Naive thymus-derived CD4-positive, alpha-beta T cell (primary cell): ENCODE data around the gene TTLL1. TPM values are rescaled to one million over a fixed set of nuclear protein-coding genes. Genes with fewer than 3 reads are reported as not detected.

Source experiments
- ATAC-seq: fragments of 150-1000 bp; cut with Tn5 transposase; 2 replicates; pipeline ENCODE4 v1.10.0; 2021; ENCODE audit warnings: mild to moderate bottlenecking, moderate library complexity
- CTCF ChIA-PET: fragments of 350-600 bp; sonication (Branson Sonifier 250); formaldehyde crosslinking; loops from one replicate; lab custom pipeline; 2021; ENCODE audit warnings: antibody characterized with exemption; lab: Charles Lee
- POLR2A ChIA-PET: fragments of 350-600 bp; sonication (Branson Sonifier 250); formaldehyde crosslinking; loops from one replicate; lab custom pipeline; 2021; ENCODE audit warnings: antibody characterized with exemption, inconsistent platforms; lab: Charles Lee
- DNase-seq, 9 donors: peaks; one replicate each; pipeline versions ENCODE4 v3.0.0 to v3.0.0-alpha.2; 2020 to 2022; ENCODE audit warnings: mixed read lengths in 1 of 9
- H3K27ac ChIP-seq: one replicate; pipeline ENCODE4 v1.7.0; 2013; ENCODE audit warnings: mild to moderate bottlenecking, low read depth, low read length, moderate library complexity
- H3K27me3 ChIP-seq, 2 donors: one replicate each; pipeline ENCODE4 v1.7.0; 2013; ENCODE audit warnings: low read length in 2 of 2, mild to moderate bottlenecking in 2 of 2, moderate library complexity in 2 of 2; ENCODE audit not compliant: control insufficient read depth in 2 of 2, insufficient read depth in 2 of 2
- H3K36me3 ChIP-seq, 3 experiments: 1 replicate in 2 of 3; 2 replicates in 1 of 3; pipeline ENCODE4 v1.7.0; 2013; ENCODE audit warnings: low read length in 3 of 3, mild to moderate bottlenecking in 3 of 3, moderate library complexity in 1 of 3; ENCODE audit not compliant: insufficient read depth in 3 of 3, control insufficient read depth in 2 of 3
- H3K4me1 ChIP-seq, 2 donors: one replicate each; pipeline ENCODE4 v1.7.0; 2013; ENCODE audit warnings: low read length in 2 of 2, mild to moderate bottlenecking in 2 of 2, moderate library complexity in 1 of 2; ENCODE audit not compliant: control insufficient read depth in 2 of 2, insufficient read depth in 2 of 2
- H3K4me3 ChIP-seq: 2 replicates; pipeline ENCODE4 v1.7.0; 2013; ENCODE audit warnings: mild to moderate bottlenecking, low read length
- H3K9me3 ChIP-seq, 3 experiments: 1 replicate in 2 of 3; 2 replicates in 1 of 3; pipeline ENCODE4 v1.7.0; 2013; ENCODE audit warnings: low read length in 3 of 3; ENCODE audit not compliant: control insufficient read depth in 2 of 3
- H3K27ac Mint-ChIP-seq, 9 donors: one replicate each; pipeline ENCODE4 v1.8.0; 2020 to 2022; ENCODE audit warnings: mixed read lengths in 9 of 9, mild to moderate bottlenecking in 8 of 9, moderate library complexity in 5 of 9, inconsistent platforms in 2 of 9
- H3K27me3 Mint-ChIP-seq, 5 donors: one replicate each; pipeline ENCODE4 v1.8.0; 2021 to 2022; ENCODE audit warnings: mixed read lengths in 5 of 5, mild to moderate bottlenecking in 1 of 5
- H3K36me3 Mint-ChIP-seq, 5 donors: one replicate each; pipeline ENCODE4 v1.8.0; 2020 to 2022; ENCODE audit warnings: mixed read lengths in 5 of 5, mild to moderate bottlenecking in 3 of 5, inconsistent platforms in 1 of 5
- H3K4me1 Mint-ChIP-seq, 7 donors: one replicate each; pipeline ENCODE4 v1.8.0; 2020 to 2022; ENCODE audit warnings: mixed read lengths in 7 of 7, mild to moderate bottlenecking in 3 of 7, inconsistent platforms in 1 of 7
- H3K4me3 Mint-ChIP-seq, 10 donors: one replicate each; pipeline ENCODE4 v1.8.0; 2020 to 2022; ENCODE audit warnings: mild to moderate bottlenecking in 10 of 10, mixed read lengths in 10 of 10, moderate library complexity in 6 of 10, inconsistent platforms in 2 of 10
- H3K9me3 Mint-ChIP-seq, 11 donors: one replicate each; pipeline ENCODE4 v1.8.0; 2020 to 2022; ENCODE audit warnings: mixed read lengths in 11 of 11, mild to moderate bottlenecking in 4 of 11, inconsistent platforms in 1 of 11, moderate library complexity in 1 of 11
- intact Hi-C, 2 donors: fragments of 100-400 bp; cut with micrococcal nuclease; formaldehyde crosslinking; loops; one replicate each; pipeline ENCODE4 v1.15.1; 2023
- polyA plus RNA-seq, 2 donors: library from polyadenylated mRNA; unstranded; fragments of 300-500 nt; fragmentation: Illumina TruSeq; gene quantifications; one replicate each; pipeline ENCODE4 v1.2.3, GENCODE V29; 2021
- total RNA-seq, 6 experiments: library from RNA in 5 of 6; stranded (reverse) in 5 of 6; gene quantifications; 1 replicate in 5 of 6; 2 replicates in 1 of 6; pipeline ENCODE4 v1.2.3 and lab custom pipeline; 2021 to 2026

Gene TTLL1
- total and polyA plus RNA-seq, 7 experiments from 2014 or later, result 4.6 to 16.1 (median 7.7) TPM

- no peak for DNase-seq
- CTCF ChIA-PET, result no interaction called here
- Histone ChIP-seq H3K9me3 (peaks cover 0 to 11% (median 0%) of the 10 kb centered on the region in 3 experiments), H3K36me3 (no peaks in the 10 kb centered on the region), H3K4me1 (peaks cover 0 to 8% of the 10 kb centered on the region in 2 donors), H3K27me3 (no peaks in the 10 kb centered on the region), H3K4me3 (no peak overlapping the region), H3K27ac (no peak overlapping the region)
- Mint-ChIP-seq H3K27me3 (no peaks in the 10 kb centered on the region), H3K36me3 (peaks cover 0 to 5% (median 4%) of the 10 kb centered on the region in 5 donors), H3K4me3 (no peak overlapping the region), H3K27ac (peak overlapping the region in 1 of 9 donors; percentile 22), H3K9me3 (peaks cover 3 to 14% (median 6%) of the 10 kb centered on the region in 11 donors), H3K4me1 (peaks cover 6 to 17% (median 13%) of the 10 kb centered on the region in 7 donors)
- POLR2A ChIA-PET, result no interaction called here
- ATAC-seq, result no peak
- intact Hi-C loops, result loop anchor here in 1 of 2 donors (5.0 kb wide), 1 partner anchor 310 kb away; no protein-coding TSS in a partner anchor
Observed at GRCh38 chr22:43092085-43092484, 2.9 kb upstream of the TTLL1 start.

DNA sequence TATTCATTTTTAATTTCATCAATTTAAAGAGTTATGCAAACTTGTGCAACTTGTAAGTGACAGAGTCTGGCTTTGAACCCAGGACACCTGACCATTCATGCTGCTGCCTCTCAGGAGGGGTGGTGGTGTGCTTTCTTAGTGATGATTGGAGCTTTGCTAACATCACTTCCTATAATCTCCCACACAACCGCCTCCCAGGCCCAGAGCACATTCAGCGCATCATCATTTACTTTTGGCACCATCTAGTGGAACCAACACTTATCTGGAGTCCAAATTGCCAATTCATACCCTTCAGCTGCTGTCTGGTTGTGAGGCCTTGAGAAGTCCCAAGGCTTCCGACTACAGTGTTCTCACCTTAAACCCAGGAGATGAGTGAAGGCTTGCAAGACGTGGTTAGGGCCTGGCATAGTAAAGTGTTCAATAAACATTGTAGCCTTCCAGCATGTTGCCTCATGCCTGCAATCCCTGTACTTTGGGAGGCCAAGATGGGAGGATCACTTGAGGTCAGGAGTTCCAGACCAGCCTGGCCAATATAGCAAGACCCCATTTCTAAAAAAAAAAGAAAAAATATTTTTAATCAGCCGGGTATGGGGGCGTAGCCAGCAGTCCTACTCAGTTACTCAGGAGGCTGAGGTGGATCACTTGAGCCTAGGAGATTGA, 1.1 kb upstream of the TTLL1 start:
- Histone ChIP-seq H3K4me3 (no peak overlapping the region), H3K9me3 (no peaks in the 10 kb centered on the region), H3K27ac (no peak overlapping the region), H3K27me3 (no peaks in the 10 kb centered on the region), H3K36me3 (no peaks in the 10 kb centered on the region), H3K4me1 (peaks cover 8 to 13% of the 10 kb centered on the region in 2 donors)
- ChIA-PET POLR2A (no interaction called here), CTCF (interaction anchor here (0.7 to 1.1 kb wide), 3 partner anchors 54 to 469 kb away, joined by 3 to 7 read pairs (median 3); no protein-coding TSS in a partner anchor)
- ATAC-seq (peak; percentile 48), DNase-seq (peak in 8 of 9 donors; percentile 21 to 53 (median 46))
- H3K4me3 Mint-ChIP-seq, result peak overlapping the region; percentile 25 to 92 (median 55)
- peaks cover 0 to 1% (median 0%) of the 10 kb centered on the region in 11 donors for H3K9me3 Mint-ChIP-seq
- peak overlapping the region in 5 of 9 donors; percentile 10 to 78 (median 74) for H3K27ac Mint-ChIP-seq
- H3K27me3 Mint-ChIP-seq, result no peaks in the 10 kb centered on the region
- H3K4me1 Mint-ChIP-seq, result peaks cover under 1 to 19% (median 17%) of the 10 kb centered on the region in 7 donors
- peaks cover 0 to 9% (median 4%) of the 10 kb centered on the region in 5 donors for H3K36me3 Mint-ChIP-seq
- intact Hi-C loops, result loop anchor here in 1 of 2 donors (5.0 kb wide), 1 partner anchor 308 kb away; no protein-coding TSS in a partner anchor

- POLR2A ChIA-PET, result interaction anchor here (0.6 kb wide), 1 partner anchor 282 kb away, joined by 3 read pairs; no protein-coding TSS in a partner anchor
- H3K4me3 ChIP-seq, result peak overlapping the region; percentile 49
- H3K27me3 ChIP-seq, result no peaks in the 10 kb centered on the region
- Mint-ChIP-seq H3K36me3 (peaks cover 0 to 11% (median 5%) of the 10 kb centered on the region in 5 donors), H3K27ac (peak overlapping the region; percentile 49 to 96 (median 78)), H3K4me1 (peaks cover 0 to 19% (median 17%) of the 10 kb centered on the region in 7 donors), H3K4me3 (peak overlapping the region; percentile 77 to 98 (median 92)), H3K27me3 (no peaks in the 10 kb centered on the region), H3K9me3 (no peaks in the 10 kb centered on the region)
- H3K36me3 ChIP-seq, result no peaks in the 10 kb centered on the region
- H3K27ac ChIP-seq, result peak overlapping the region; percentile 60
- no peak for ATAC-seq
- peaks cover 8 to 13% of the 10 kb centered on the region in 2 donors for H3K4me1 ChIP-seq
- H3K9me3 ChIP-seq, result no peaks in the 10 kb centered on the region
- DNase-seq, result no peak
- CTCF ChIA-PET, result no interaction called here
- intact Hi-C loops, result loop anchor here (1.0 to 2.0 kb wide), 4 partner anchors 22 to 474 kb away; partner anchors contain the start of genes ARFGAP3 (in 1 of the 2), BIK (in 1 of the 2), MCAT (in 1 of the 2) and POLDIP3 (in 1 of the 2)
Observed at GRCh38 chr22:43088627-43088983, 586 bp downstream of the TTLL1 start.

DNA sequence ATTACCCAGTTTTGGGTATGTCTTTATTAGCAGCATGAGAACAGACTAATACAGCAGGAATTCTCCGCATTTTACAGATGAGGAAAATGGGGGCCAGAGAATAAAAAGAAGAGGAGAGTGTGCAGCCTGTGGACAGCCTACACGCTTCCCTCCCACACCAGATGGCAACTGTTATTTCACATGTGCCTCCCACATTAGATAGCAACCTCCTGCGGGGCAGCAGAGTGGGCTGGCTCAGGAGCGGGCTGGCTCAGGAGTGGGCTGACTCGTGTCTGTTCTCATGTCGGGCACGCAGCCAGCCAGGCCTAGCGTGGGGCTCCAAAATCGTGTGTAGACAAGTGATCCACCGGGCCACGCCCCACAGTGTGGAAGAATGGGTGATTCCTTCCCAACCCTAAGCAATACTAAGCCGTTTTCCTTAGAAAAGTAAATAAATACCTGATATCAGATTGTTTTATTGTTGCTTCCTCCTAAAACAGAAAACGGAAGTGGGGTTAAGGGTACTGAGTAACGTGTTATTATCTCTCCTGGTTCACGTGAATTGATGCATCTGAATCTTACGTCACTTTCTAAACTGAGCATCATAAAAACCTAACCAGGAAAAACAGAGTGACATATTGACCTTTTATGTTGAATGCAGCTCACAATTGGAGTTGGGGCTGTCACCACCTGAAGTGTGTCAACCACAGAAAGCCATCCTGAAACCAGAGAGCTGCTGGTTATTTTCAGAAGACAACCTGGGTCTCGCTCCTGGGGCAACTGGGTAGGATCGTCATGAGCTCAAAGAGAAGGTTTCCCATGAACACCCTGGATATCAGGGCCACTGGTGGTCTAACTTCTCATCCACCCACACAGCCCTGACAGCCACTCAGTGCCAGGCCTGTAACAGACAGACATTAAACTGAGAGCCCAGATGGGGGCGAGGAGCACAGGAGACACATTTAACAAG, 3.3 kb downstream of the TTLL1 start:
- Histone ChIP-seq H3K9me3 (no peaks in the 10 kb centered on the region), H3K27ac (no peak overlapping the region), H3K27me3 (no peaks in the 10 kb centered on the region), H3K4me3 (no peak overlapping the region), H3K4me1 (peaks cover 8 to 13% of the 10 kb centered on the region in 2 donors), H3K36me3 (no peaks in the 10 kb centered on the region)
- ChIA-PET POLR2A (no interaction called here), CTCF (no interaction called here)
- Mint-ChIP-seq H3K4me1 (peaks cover 0 to 19% (median 17%) of the 10 kb centered on the region in 7 donors), H3K9me3 (no peaks in the 10 kb centered on the region), H3K27me3 (no peaks in the 10 kb centered on the region), H3K4me3 (peak overlapping the region in 1 of 10 donors; percentile 21), H3K27ac (peak overlapping the region in 1 of 9 donors; percentile 7), H3K36me3 (peaks cover 0 to 11% (median 5%) of the 10 kb centered on the region in 5 donors)
- ATAC-seq (no peak), DNase-seq (no peak)
- intact Hi-C loops, result no loop called here

- Histone ChIP-seq H3K27me3 (no peaks in the 10 kb centered on the region), H3K27ac (no peak overlapping the region), H3K4me3 (no peak overlapping the region), H3K9me3 (no peaks in the 10 kb centered on the region), H3K4me1 (peaks cover 0 to 13% of the 10 kb centered on the region in 2 donors), H3K36me3 (no peaks in the 10 kb centered on the region)
- Mint-ChIP-seq H3K9me3 (no peaks in the 10 kb centered on the region), H3K36me3 (peaks cover 0 to 11% (median 5%) of the 10 kb centered on the region in 5 donors), H3K4me3 (no peak overlapping the region), H3K4me1 (peaks cover 0 to 9% (median 3%) of the 10 kb centered on the region in 7 donors), H3K27ac (no peak overlapping the region), H3K27me3 (no peaks in the 10 kb centered on the region)
- ChIA-PET CTCF (interaction anchor here (0.6 kb wide), 1 partner anchor 301 kb away, joined by 3 read pairs; no protein-coding TSS in a partner anchor), POLR2A (no interaction called here)
- DNase-seq (no peak), ATAC-seq (no peak)
- intact Hi-C loops, result no loop called here
Observed at GRCh38 chr22:43081968-43082367, 7.2 kb downstream of the TTLL1 start.

- Mint-ChIP-seq H3K36me3 (peaks cover 0 to 12% (median 5%) of the 10 kb centered on the region in 5 donors), H3K9me3 (no peaks in the 10 kb centered on the region), H3K27ac (peak overlapping the region in 1 of 9 donors; percentile 83), H3K4me1 (no peaks in the 10 kb centered on the region), H3K4me3 (no peak overlapping the region), H3K27me3 (no peaks in the 10 kb centered on the region)
- intact Hi-C loops, result no loop called here
- Histone ChIP-seq H3K36me3 (peaks cover 0 to under 1% (median 0%) of the 10 kb centered on the region in 3 experiments), H3K4me3 (no peak overlapping the region), H3K27ac (no peak overlapping the region), H3K4me1 (peaks cover 0 to 2% of the 10 kb centered on the region in 2 donors), H3K27me3 (no peaks in the 10 kb centered on the region), H3K9me3 (no peaks in the 10 kb centered on the region)
- ATAC-seq (no peak), DNase-seq (no peak)
- CTCF ChIA-PET, result no interaction called here
- POLR2A ChIA-PET, result no interaction called here
Observed at GRCh38 chr22:43080616-43081015, 8.6 kb downstream of the TTLL1 start.
